ENCODE data around the gene ANXA5.

DNA sequence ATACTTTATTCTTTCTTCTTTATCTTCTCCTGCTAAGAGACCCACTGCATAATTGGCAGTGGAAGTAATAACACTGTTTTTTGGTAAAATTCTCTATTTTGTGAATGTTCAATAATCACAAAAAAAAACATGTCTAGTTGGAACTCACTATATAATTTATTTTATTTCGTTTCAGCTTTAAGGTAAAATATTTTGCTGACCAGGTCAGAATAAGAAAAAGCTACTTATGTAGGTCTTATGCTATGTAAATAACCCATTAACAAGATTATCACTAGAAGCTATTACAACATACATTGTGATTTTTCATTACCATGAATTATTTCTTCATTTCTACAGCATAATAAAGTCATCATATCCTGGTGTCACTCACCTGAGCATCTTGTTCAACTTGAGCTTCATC is 19.3 kb downstream of the ANXA5 start:
- TF ChIP-seq, protein P1, sequence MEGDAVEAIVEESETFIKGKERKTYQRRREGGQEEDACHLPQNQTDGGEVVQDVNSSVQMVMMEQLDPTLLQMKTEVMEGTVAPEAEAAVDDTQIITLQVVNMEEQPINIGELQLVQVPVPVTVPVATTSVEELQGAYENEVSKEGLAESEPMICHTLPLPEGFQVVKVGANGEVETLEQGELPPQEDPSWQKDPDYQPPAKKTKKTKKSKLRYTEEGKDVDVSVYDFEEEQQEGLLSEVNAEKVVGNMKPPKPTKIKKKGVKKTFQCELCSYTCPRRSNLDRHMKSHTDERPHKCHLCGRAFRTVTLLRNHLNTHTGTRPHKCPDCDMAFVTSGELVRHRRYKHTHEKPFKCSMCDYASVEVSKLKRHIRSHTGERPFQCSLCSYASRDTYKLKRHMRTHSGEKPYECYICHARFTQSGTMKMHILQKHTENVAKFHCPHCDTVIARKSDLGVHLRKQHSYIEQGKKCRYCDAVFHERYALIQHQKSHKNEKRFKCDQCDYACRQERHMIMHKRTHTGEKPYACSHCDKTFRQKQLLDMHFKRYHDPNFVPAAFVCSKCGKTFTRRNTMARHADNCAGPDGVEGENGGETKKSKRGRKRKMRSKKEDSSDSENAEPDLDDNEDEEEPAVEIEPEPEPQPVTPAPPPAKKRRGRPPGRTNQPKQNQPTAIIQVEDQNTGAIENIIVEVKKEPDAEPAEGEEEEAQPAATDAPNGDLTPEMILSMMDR (IDR thresholded peaks at IDR 0.05): no peak
- TF ChIP-seq POLR2A (IDR thresholded peaks at IDR 0.05): no peak
